ENCODE data around the gene AMN1. TPM values are rescaled to one million over a fixed set of nuclear protein-coding genes. Genes with fewer than 3 reads are reported as not detected.

The AMN1 gene
- total and polyA plus RNA-seq, 2 experiments from 2014 or later: 12.6 to 17.7 TPM

GRCh38 chr12:31655792-31656191 is 73.0 kb downstream of the AMN1 start:
- peak overlapping the region; percentile 77; the same call in 1 of the 2 replicates for H2AFZ ChIP-seq
- H3K4me1 ChIP-seq (ENCODE audit: insufficient read depth): peaks cover 10% of the 10 kb centered on the region; the same call in 1 of the 2 replicates
- H3K9me2 ChIP-seq (ENCODE audit: insufficient read depth): no peaks in the 10 kb centered on the region
- no peak overlapping the region for H3K4me2 ChIP-seq
- Mint-ChIP-seq H3K4me1 (peaks cover 7% of the 10 kb centered on the region), H3K36me3 (ENCODE audit: low read depth) (no peaks in the 10 kb centered on the region), H3K4me3 (no peak overlapping the region), H3K9me3 (no peaks in the 10 kb centered on the region), H3K27ac (no peak overlapping the region), H3K27me3 (ENCODE audit: insufficient read depth, low read depth, poor library complexity) (peaks cover 8% of the 10 kb centered on the region)
- H3K36me3 ChIP-seq (ENCODE audit: insufficient read depth): no peaks in the 10 kb centered on the region
- no peaks in the 10 kb centered on the region for H3K27me3 ChIP-seq (ENCODE audit: insufficient read depth)
- H3F3A ChIP-seq (replicated peaks; ENCODE audit: low read depth): peaks cover 3% of the 10 kb centered on the region
- ATAC-seq (no peak), DNase-seq (ENCODE audit: low spot score) (no peak)
- no peaks in the 10 kb centered on the region for H3K79me2 ChIP-seq (replicated peaks; ENCODE audit: insufficient read depth)
- H3K4me3 ChIP-seq: no peak overlapping the region
- H3K27ac ChIP-seq (ENCODE audit: low read depth): no peak overlapping the region
- TF ChIP-seq NANOG (IDR thresholded peaks at IDR 0.05; ENCODE audit: borderline replicate concordance): no peak
- no peak for TF ChIP-seq CREB1 (CRISPR knock-in tag; IDR thresholded peaks at IDR 0.05; ENCODE audit: low read depth)
- no peak for TF ChIP-seq REST (IDR thresholded peaks at IDR 0.05; ENCODE audit: unreplicated experiment)
- H4K20me1 ChIP-seq (replicated peaks; ENCODE audit: insufficient read depth): no peaks in the 10 kb centered on the region

- H2AFZ ChIP-seq: 0 out of 2 replicates have a peak overlapping the region, but pooled peaks have one; percentile 8
- ATAC-seq: no peak
- no peaks in the 10 kb centered on the region for H3K36me3 ChIP-seq (ENCODE audit: insufficient read depth)
- H3K27ac Mint-ChIP-seq: no peak overlapping the region
- no peak overlapping the region for H3K4me2 ChIP-seq
- peaks cover 10% of the 10 kb centered on the region; the same call in 1 of the 2 replicates for H3K4me1 ChIP-seq (ENCODE audit: insufficient read depth)
- H3K4me3 Mint-ChIP-seq: no peak overlapping the region
- no peak for DNase-seq (ENCODE audit: low spot score)
- H3K27ac ChIP-seq (ENCODE audit: low read depth): no peak overlapping the region
- H3K79me2 ChIP-seq (replicated peaks; ENCODE audit: insufficient read depth): no peaks in the 10 kb centered on the region
- H3K4me1 Mint-ChIP-seq: peaks cover 7% of the 10 kb centered on the region
- H3K36me3 Mint-ChIP-seq (ENCODE audit: low read depth): no peaks in the 10 kb centered on the region
- no peaks in the 10 kb centered on the region for H3K9me3 Mint-ChIP-seq
- H3K9me2 ChIP-seq (ENCODE audit: insufficient read depth): no peaks in the 10 kb centered on the region
- no peak overlapping the region for H3K4me3 ChIP-seq
- no peaks in the 10 kb centered on the region for H3K27me3 ChIP-seq (ENCODE audit: insufficient read depth)
- H4K20me1 ChIP-seq (replicated peaks; ENCODE audit: insufficient read depth): no peaks in the 10 kb centered on the region
- peaks cover 3% of the 10 kb centered on the region for H3F3A ChIP-seq (replicated peaks; ENCODE audit: low read depth)
- peaks cover 8% of the 10 kb centered on the region for H3K27me3 Mint-ChIP-seq (ENCODE audit: insufficient read depth, low read depth, poor library complexity)
- TF ChIP-seq ZNF114 (CRISPR knock-in tag; IDR thresholded peaks at IDR 0.05) (no peak), CREB1 (CRISPR knock-in tag; IDR thresholded peaks at IDR 0.05; ENCODE audit: low read depth) (no peak), EZH2phosphoT487 (IDR thresholded peaks at IDR 0.05; ENCODE audit: unreplicated experiment) (no peak), STAT1 (IDR thresholded peaks at IDR 0.05; ENCODE audit: unreplicated experiment) (no peak), POLR2AphosphoS5 (IDR thresholded peaks at IDR 0.05; ENCODE audit: low read depth) (no peak), EZH2 (IDR thresholded peaks at IDR 0.05; ENCODE audit: low read depth, unreplicated experiment) (no peak), JUNB (IDR thresholded peaks at IDR 0.05; ENCODE audit: unreplicated experiment) (no peak)
- TF ChIP-seq, protein P1, sequence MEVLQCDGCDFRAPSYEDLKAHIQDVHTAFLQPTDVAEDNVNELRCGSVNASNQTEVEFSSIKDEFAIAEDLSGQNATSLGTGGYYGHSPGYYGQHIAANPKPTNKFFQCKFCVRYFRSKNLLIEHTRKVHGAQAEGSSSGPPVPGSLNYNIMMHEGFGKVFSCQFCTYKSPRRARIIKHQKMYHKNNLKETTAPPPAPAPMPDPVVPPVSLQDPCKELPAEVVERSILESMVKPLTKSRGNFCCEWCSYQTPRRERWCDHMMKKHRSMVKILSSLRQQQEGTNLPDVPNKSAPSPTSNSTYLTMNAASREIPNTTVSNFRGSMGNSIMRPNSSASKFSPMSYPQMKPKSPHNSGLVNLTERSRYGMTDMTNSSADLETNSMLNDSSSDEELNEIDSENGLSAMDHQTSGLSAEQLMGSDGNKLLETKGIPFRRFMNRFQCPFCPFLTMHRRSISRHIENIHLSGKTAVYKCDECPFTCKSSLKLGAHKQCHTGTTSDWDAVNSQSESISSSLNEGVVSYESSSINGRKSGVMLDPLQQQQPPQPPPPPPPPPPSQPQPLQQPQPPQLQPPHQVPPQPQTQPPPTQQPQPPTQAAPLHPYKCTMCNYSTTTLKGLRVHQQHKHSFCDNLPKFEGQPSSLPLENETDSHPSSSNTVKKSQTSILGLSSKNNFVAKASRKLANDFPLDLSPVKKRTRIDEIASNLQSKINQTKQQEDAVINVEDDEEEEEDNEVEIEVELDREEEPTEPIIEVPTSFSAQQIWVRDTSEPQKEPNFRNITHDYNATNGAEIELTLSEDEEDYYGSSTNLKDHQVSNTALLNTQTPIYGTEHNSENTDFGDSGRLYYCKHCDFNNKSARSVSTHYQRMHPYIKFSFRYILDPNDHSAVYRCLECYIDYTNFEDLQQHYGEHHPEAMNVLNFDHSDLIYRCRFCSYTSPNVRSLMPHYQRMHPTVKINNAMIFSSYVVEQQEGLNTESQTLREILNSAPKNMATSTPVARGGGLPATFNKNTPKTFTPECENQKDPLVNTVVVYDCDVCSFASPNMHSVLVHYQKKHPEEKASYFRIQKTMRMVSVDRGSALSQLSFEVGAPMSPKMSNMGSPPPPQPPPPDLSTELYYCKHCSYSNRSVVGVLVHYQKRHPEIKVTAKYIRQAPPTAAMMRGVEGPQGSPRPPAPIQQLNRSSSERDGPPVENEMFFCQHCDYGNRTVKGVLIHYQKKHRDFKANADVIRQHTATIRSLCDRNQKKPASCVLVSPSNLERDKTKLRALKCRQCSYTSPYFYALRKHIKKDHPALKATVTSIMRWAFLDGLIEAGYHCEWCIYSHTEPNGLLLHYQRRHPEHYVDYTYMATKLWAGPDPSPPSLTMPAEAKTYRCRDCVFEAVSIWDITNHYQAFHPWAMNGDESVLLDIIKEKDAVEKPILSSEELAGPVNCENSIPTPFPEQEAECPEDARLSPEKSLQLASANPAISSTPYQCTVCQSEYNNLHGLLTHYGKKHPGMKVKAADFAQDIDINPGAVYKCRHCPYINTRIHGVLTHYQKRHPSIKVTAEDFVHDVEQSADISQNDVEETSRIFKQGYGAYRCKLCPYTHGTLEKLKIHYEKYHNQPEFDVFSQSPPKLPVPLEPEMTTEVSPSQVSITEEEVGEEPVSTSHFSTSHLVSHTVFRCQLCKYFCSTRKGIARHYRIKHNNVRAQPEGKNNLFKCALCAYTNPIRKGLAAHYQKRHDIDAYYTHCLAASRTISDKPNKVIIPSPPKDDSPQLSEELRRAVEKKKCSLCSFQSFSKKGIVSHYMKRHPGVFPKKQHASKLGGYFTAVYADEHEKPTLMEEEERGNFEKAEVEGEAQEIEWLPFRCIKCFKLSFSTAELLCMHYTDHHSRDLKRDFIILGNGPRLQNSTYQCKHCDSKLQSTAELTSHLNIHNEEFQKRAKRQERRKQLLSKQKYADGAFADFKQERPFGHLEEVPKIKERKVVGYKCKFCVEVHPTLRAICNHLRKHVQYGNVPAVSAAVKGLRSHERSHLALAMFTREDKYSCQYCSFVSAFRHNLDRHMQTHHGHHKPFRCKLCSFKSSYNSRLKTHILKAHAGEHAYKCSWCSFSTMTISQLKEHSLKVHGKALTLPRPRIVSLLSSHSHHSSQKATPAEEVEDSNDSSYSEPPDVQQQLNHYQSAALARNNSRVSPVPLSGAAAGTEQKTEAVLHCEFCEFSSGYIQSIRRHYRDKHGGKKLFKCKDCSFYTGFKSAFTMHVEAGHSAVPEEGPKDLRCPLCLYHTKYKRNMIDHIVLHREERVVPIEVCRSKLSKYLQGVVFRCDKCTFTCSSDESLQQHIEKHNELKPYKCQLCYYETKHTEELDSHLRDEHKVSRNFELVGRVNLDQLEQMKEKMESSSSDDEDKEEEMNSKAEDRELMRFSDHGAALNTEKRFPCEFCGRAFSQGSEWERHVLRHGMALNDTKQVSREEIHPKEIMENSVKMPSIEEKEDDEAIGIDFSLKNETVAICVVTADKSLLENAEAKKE (CRISPR knock-in tag; IDR thresholded peaks at IDR 0.05): no peak
- TF ChIP-seq, protein P2, sequence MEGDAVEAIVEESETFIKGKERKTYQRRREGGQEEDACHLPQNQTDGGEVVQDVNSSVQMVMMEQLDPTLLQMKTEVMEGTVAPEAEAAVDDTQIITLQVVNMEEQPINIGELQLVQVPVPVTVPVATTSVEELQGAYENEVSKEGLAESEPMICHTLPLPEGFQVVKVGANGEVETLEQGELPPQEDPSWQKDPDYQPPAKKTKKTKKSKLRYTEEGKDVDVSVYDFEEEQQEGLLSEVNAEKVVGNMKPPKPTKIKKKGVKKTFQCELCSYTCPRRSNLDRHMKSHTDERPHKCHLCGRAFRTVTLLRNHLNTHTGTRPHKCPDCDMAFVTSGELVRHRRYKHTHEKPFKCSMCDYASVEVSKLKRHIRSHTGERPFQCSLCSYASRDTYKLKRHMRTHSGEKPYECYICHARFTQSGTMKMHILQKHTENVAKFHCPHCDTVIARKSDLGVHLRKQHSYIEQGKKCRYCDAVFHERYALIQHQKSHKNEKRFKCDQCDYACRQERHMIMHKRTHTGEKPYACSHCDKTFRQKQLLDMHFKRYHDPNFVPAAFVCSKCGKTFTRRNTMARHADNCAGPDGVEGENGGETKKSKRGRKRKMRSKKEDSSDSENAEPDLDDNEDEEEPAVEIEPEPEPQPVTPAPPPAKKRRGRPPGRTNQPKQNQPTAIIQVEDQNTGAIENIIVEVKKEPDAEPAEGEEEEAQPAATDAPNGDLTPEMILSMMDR (conservative IDR thresholded peaks at IDR 0.05; ENCODE audit: low read depth in 2 of 2): no peak
These were observed 73.6 kb downstream of the AMN1 start for GRCh38 chr12:31655208-31655607.
